VCaP (cell line): ENCODE measurements around the gene ANAPC4.

ENCODE experiments used
- H3K27ac ChIP-seq: fragments of 450-650 bp; 2 replicates; pipeline ENCODE4 v1.5.1; 2017
- CTCF ChIP-seq: fragments of 450-650 bp; conservative IDR thresholded peaks from 2 replicates; pipeline ENCODE4 v1.5.1; 2017; ENCODE audit warnings: mild to moderate bottlenecking, moderate library complexity

Gene ANAPC4

GRCh38 chr4:25383647-25384046 is 6.6 kb downstream of the ANAPC4 start:
- no peak for TF ChIP-seq CTCF
- H3K27ac ChIP-seq: no peak overlapping the region

- TF ChIP-seq CTCF: no peak
- no peak overlapping the region for H3K27ac ChIP-seq
These were observed 9.9 kb downstream of the ANAPC4 start for GRCh38 chr4:25386926-25387325.

GRCh38 chr4:25397305-25397704 is 20.2 kb downstream of the ANAPC4 start:
- no peak overlapping the region for H3K27ac ChIP-seq
- TF ChIP-seq CTCF: no peak

- H3K27ac ChIP-seq: no peak overlapping the region
- no peak for TF ChIP-seq CTCF
These were observed 22.4 kb downstream of the ANAPC4 start for GRCh38 chr4:25399510-25399909.

- TF ChIP-seq CTCF: no peak
- H3K27ac ChIP-seq: no peak overlapping the region
These were observed 24.0 kb downstream of the ANAPC4 start for GRCh38 chr4:25401066-25401465.

GRCh38 chr4:25402521-25402920 is 25.5 kb downstream of the ANAPC4 start:
- TF ChIP-seq CTCF: no peak
- H3K27ac ChIP-seq: no peak overlapping the region

- H3K27ac ChIP-seq: no peak overlapping the region
- TF ChIP-seq CTCF: no peak
These were observed 26.6 kb downstream of the ANAPC4 start for GRCh38 chr4:25403699-25404098.

- TF ChIP-seq CTCF: no peak
- no peak overlapping the region for H3K27ac ChIP-seq
These were observed 28.4 kb downstream of the ANAPC4 start for GRCh38 chr4:25405453-25405852.
